ENCODE results near the gene TIMM13. TPM values are rescaled to one million over a fixed set of nuclear protein-coding genes. Genes with fewer than 3 reads are reported as not detected.
"Not testable (repeated sequence)": the region's sequence is repeated elsewhere in the genome, so short reads cannot be mapped to it uniquely, and the experiment has no call there.

Gene TIMM13
- polyA plus RNA-seq, 3 donors, result 17.3 to 89.3 (median 72.4) TPM

DNA sequence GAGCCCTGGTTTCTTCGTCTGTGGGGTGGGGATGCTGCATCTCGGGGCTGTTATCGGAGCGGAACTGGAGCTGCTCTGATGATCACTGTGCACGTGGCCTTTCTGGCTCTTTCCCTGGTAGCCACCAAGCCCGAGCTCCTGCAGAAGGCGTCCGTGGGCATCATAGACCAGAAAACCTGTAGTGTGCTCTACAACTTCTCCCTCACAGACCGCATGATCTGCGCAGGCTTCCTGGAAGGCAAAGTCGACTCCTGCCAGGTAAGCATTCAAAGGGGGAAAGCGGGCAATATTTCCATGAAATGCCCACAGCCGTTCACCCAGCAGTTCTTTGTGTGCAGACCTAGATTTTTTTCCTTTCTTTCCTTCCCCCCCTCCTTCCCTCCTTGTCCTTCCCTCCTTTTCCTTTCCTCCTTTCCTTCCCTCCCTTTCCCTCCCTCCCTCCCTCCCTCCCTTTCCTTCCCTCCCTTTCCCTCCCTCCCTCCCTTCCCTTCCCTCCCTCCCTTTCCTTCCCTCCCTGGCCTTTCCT, 9.4 kb downstream of the TIMM13 start:
- Histone ChIP-seq H3K9me3 (replicated peaks in 1 of 2; ENCODE audit: control insufficient read depth in 1 of 2, insufficient read depth in 1 of 2, low read length in 2 of 2) (no peaks in the 10 kb centered on the region), H3K4me1 (ENCODE audit: control insufficient read depth in 1 of 2, insufficient read depth in 2 of 2, low read length in 2 of 2) (peaks cover 3 to 4% of the 10 kb centered on the region in 2 donors), H2AFZ (ENCODE audit: insufficient read depth, low read depth, low read length, poor library complexity, severe bottlenecking) (no peak overlapping the region), H4K20me1 (ENCODE audit: insufficient read depth, low read length) (no peaks in the 10 kb centered on the region), H3K4me3 (replicated peaks in 1 of 3; ENCODE audit: low read depth in 2 of 3, low read length in 3 of 3) (no peak overlapping the region), H3K9ac (ENCODE audit: insufficient read depth, low read length, poor library complexity, severe bottlenecking) (no peak overlapping the region), H3K36me3 (replicated peaks in 1 of 2; ENCODE audit: control insufficient read depth in 1 of 2, insufficient read depth in 2 of 2, low read length in 2 of 2) (peaks cover 0 to 2% of the 10 kb centered on the region in 2 donors), H3K27ac (ENCODE audit: low read depth in 1 of 2, low read length in 2 of 2) (no peak overlapping the region), H3K79me2 (ENCODE audit: insufficient read depth, low read length) (peaks cover 4% of the 10 kb centered on the region), H3K4me2 (replicated peaks; ENCODE audit: extremely low read depth, low read length, poor library complexity, severe bottlenecking) (no peak overlapping the region), H3K27me3 (ENCODE audit: control insufficient read depth in 2 of 2, insufficient read depth in 2 of 2, low read length in 2 of 2) (no peaks in the 10 kb centered on the region)
- DNase-seq, result no peak
- peaks cover 1 to 2% (median 2%) of the 10 kb centered on the region in 3 donors for H3K27me3 Mint-ChIP-seq (ENCODE audit: low read depth in 3 of 3)
- intact Hi-C loops (cut with micrococcal nuclease), result no loop called here
- 87% methylated on average over 10 of the region's 13 CpGs for WGBS (ENCODE audit: insufficient coverage)
- peak overlapping the region in 1 of 7 donors; percentile 76 for H3K27ac Mint-ChIP-seq
- H3K4me1 Mint-ChIP-seq, result peaks cover 4% of the 10 kb centered on the region
- TF ChIP-seq, protein P1, sequence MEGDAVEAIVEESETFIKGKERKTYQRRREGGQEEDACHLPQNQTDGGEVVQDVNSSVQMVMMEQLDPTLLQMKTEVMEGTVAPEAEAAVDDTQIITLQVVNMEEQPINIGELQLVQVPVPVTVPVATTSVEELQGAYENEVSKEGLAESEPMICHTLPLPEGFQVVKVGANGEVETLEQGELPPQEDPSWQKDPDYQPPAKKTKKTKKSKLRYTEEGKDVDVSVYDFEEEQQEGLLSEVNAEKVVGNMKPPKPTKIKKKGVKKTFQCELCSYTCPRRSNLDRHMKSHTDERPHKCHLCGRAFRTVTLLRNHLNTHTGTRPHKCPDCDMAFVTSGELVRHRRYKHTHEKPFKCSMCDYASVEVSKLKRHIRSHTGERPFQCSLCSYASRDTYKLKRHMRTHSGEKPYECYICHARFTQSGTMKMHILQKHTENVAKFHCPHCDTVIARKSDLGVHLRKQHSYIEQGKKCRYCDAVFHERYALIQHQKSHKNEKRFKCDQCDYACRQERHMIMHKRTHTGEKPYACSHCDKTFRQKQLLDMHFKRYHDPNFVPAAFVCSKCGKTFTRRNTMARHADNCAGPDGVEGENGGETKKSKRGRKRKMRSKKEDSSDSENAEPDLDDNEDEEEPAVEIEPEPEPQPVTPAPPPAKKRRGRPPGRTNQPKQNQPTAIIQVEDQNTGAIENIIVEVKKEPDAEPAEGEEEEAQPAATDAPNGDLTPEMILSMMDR (IDR thresholded peaks at IDR 0.05), result no peak
- peaks cover 5 to 10% of the 10 kb centered on the region in 2 donors for H3K36me3 Mint-ChIP-seq
- no peak overlapping the region for H3K4me3 Mint-ChIP-seq
- peaks cover 0 to 4% (median 0%) of the 10 kb centered on the region in 7 donors for H3K9me3 Mint-ChIP-seq

DNA sequence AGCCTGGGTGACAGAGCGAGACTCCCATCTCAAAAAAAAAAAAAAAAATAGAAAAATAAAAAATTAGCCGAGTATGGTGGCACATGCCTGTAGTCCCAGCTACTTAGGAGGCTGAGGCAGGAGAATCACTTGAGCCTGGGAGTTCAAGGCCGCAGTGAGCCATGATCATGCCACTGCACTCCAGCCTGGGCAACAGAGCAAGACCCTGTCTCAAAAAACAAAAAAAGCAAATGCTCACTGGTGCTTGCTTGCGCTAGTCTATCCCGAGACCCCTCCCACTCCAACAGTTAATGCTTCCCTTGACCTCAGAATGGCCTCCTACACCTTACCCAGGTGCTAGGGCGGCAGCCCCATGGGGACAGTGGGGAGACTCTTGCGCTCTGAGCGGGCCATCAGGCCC, 9.9 kb downstream of the TIMM13 start:
- H3K4me3 ChIP-seq (replicated peaks in 1 of 3; ENCODE audit: low read depth in 2 of 3, low read length in 3 of 3); H4K20me1 ChIP-seq (ENCODE audit: insufficient read depth, low read length); H3K9me3 ChIP-seq (replicated peaks in 1 of 2; ENCODE audit: control insufficient read depth in 1 of 2, insufficient read depth in 1 of 2, low read length in 2 of 2); H3K4me2 ChIP-seq (replicated peaks; ENCODE audit: extremely low read depth, low read length, poor library complexity, severe bottlenecking); H3K9ac ChIP-seq (ENCODE audit: insufficient read depth, low read length, poor library complexity, severe bottlenecking); DNase-seq; H3K4me1 Mint-ChIP-seq; H3K4me3 Mint-ChIP-seq; H3K79me2 ChIP-seq (ENCODE audit: insufficient read depth, low read length); H3K36me3 ChIP-seq (replicated peaks in 1 of 2; ENCODE audit: control insufficient read depth in 1 of 2, insufficient read depth in 2 of 2, low read length in 2 of 2); H3K9me3 Mint-ChIP-seq; H3K27ac ChIP-seq (ENCODE audit: low read depth in 1 of 2, low read length in 2 of 2); H3K27me3 Mint-ChIP-seq (ENCODE audit: low read depth in 3 of 3); H3K27ac Mint-ChIP-seq; H3K4me1 ChIP-seq (ENCODE audit: control insufficient read depth in 1 of 2, insufficient read depth in 2 of 2, low read length in 2 of 2); H3K27me3 ChIP-seq (ENCODE audit: control insufficient read depth in 2 of 2, insufficient read depth in 2 of 2, low read length in 2 of 2); H2AFZ ChIP-seq (ENCODE audit: insufficient read depth, low read depth, low read length, poor library complexity, severe bottlenecking); intact Hi-C loops (cut with micrococcal nuclease): not testable (repeated sequence)
- 98% methylated on average over 4 of the region's 8 CpGs for WGBS (ENCODE audit: insufficient coverage)
- peaks cover 5 to 10% of the 10 kb centered on the region in 2 donors for H3K36me3 Mint-ChIP-seq

All from CD14-positive monocyte (primary cell).